ENCODE measurements around the gene MAP2K4.

The MAP2K4 gene

GRCh38 chr17:12178644-12179330, 158.1 kb downstream of the MAP2K4 start:
- DNase-seq, result no peak

- DNase-seq, result no peak
Measured at GRCh38 chr17:12180644-12181261, 160.1 kb downstream of the MAP2K4 start.

- no peak for DNase-seq
Measured at GRCh38 chr17:12187658-12188057, 167.0 kb downstream of the MAP2K4 start.

GRCh38 chr17:12193144-12193735, 172.6 kb downstream of the MAP2K4 start:
- DNase-seq, result no peak
